ENCODE results near the gene BRICD5.

BRICD5 gene

GRCh38 chr16:2179107-2179501, 31.6 kb downstream of the BRICD5 start:
- no peak for DNase-seq

GRCh38 chr16:2178321-2179106, 32.1 kb downstream of the BRICD5 start:
- DNase-seq, result peak; percentile 12

- DNase-seq, result no peak
Measured at GRCh38 chr16:2177561-2177960, 33.1 kb downstream of the BRICD5 start.

GRCh38 chr16:2177101-2177500, 33.6 kb downstream of the BRICD5 start:
- DNase-seq, result no peak

GRCh38 chr16:2176047-2176446, 34.6 kb downstream of the BRICD5 start:
- no peak for DNase-seq

- no peak for DNase-seq
Measured at GRCh38 chr16:2175454-2175853, 35.2 kb downstream of the BRICD5 start.

- DNase-seq, result no peak
Measured at GRCh38 chr16:2174396-2175131, 36.1 kb downstream of the BRICD5 start.

GRCh38 chr16:2173916-2174315, 36.7 kb downstream of the BRICD5 start:
- DNase-seq, result no peak

- DNase-seq, result no peak
Measured at GRCh38 chr16:2173366-2173765, 37.3 kb downstream of the BRICD5 start.

GRCh38 chr16:2172688-2173335, 37.9 kb downstream of the BRICD5 start:
- no peak for DNase-seq

GRCh38 chr16:2171601-2172178, 39.0 kb downstream of the BRICD5 start:
- no peak for DNase-seq

- no peak for DNase-seq
Measured at GRCh38 chr16:2170587-2171435, 39.9 kb downstream of the BRICD5 start.

GRCh38 chr16:2170080-2170479, 40.6 kb downstream of the BRICD5 start:
- no peak for DNase-seq

GRCh38 chr16:2167068-2167638, 43.5 kb downstream of the BRICD5 start:
- DNase-seq, result no peak

GRCh38 chr16:2166263-2167067, 44.2 kb downstream of the BRICD5 start:
- DNase-seq, result no peak

- no peak for DNase-seq
Measured at GRCh38 chr16:2165861-2166260, 44.8 kb downstream of the BRICD5 start.

- DNase-seq, result no peak
Measured at GRCh38 chr16:2163211-2163881, 47.3 kb downstream of the BRICD5 start.

GRCh38 chr16:2162676-2163118, 48.0 kb downstream of the BRICD5 start:
- DNase-seq, result no peak

- no peak for DNase-seq
Measured at GRCh38 chr16:2161911-2162310, 48.8 kb downstream of the BRICD5 start.

- DNase-seq, result no peak
Measured at GRCh38 chr16:2160915-2161551, 49.6 kb downstream of the BRICD5 start.
